ENCODE measurements around the gene IQSEC1. TPM values are rescaled to one million over a fixed set of nuclear protein-coding genes. Genes with fewer than 3 reads are reported as not detected.

The IQSEC1 gene
- total and polyA plus RNA-seq, 2 donors (not counting 1 experiment from before 2014, with no cell fraction given): 96.7 to 222 TPM

DNA sequence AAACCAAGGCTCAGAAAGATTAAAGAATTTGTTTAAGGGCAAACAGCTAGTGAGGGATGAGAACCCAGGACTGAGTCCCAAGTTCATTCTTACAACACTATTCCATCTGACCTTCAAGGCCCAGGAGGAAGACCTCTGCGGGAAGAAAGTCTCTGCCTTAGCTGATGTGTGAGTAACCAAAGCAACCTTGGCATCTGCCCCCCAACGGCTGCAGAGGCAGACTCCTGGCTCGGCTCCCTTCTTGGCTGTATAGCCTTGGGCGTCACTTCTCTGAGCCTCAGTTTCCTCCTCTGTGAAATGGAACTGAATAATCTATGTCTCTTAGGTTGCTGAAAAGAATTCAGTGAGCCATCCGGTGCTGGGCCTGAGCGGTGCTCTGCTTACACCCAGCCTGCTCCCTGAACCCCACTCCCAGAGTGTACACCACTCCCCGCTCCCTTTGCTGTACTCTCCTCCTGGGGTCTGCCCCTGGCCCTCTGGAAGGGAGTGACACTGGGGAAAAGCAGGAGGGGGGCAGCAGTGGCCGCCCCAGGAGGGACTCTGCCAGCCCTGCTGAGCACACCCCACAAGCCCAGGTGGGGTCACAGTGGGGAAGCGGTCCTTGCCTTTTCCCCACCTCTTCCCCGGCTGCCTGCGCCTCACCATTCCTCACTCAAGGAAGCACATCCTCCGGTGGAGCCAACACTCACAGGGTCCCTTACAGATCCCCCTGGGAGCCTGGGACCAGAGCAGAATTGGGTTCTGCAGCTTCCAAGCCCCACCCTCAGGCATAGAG, 97.3 kb downstream of the IQSEC1 start:
- Histone ChIP-seq H3K9ac (ENCODE audit: low read length) (no peak overlapping the region), H3K4me3 (ENCODE audit: control extremely low read depth in 1 of 5, extremely low read depth in 1 of 5, insufficient read depth in 1 of 5, low read depth in 2 of 5, low read length in 4 of 5) (no peak overlapping the region), H3K36me3 (replicated peaks in 1 of 2; ENCODE audit: control extremely low read depth in 1 of 2, control insufficient read depth in 1 of 2, extremely low read depth in 1 of 2, insufficient read depth in 2 of 2, low read length in 1 of 2) (peaks cover 0 to 71% of the 10 kb centered on the region in 2 experiments), H3K27ac (ENCODE audit: low read length in 2 of 2) (peak overlapping the region in 1 of 2 donors; percentile 4), H3K27me3 (replicated peaks in 1 of 4; ENCODE audit: control extremely low read depth in 1 of 4, control insufficient read depth in 3 of 4, insufficient read depth in 4 of 4, low read length in 3 of 4) (no peaks in the 10 kb centered on the region), H3K4me1 (ENCODE audit: control insufficient read depth in 2 of 2, insufficient read depth in 2 of 2, low read length in 2 of 2) (peaks cover 22 to 49% of the 10 kb centered on the region in 2 donors), H4K20me1 (ENCODE audit: control insufficient read depth, insufficient read depth, low read length, poor library complexity, severe bottlenecking) (peaks cover 99% of the 10 kb centered on the region), H2AFZ (ENCODE audit: insufficient read depth, low read depth, low read length, poor library complexity, severe bottlenecking) (no peak overlapping the region), H3K9me3 (ENCODE audit: control extremely low read depth in 1 of 3, control insufficient read depth in 2 of 3, insufficient read depth in 1 of 3, low read length in 2 of 3) (no peaks in the 10 kb centered on the region), H3K79me2 (ENCODE audit: control insufficient read depth, insufficient read depth, low read length) (peaks cover 99% of the 10 kb centered on the region), H3K4me2 (replicated peaks; ENCODE audit: low read depth, low read length, poor library complexity, severe bottlenecking) (no peak overlapping the region)
- Mint-ChIP-seq H3K4me1 (peaks cover 69% of the 10 kb centered on the region), H3K27me3 (no peaks in the 10 kb centered on the region), H3K27ac (peak overlapping the region; percentile 76), H3K9me3 (ENCODE audit: insufficient read depth) (no peaks in the 10 kb centered on the region), H3K4me3 (no peak overlapping the region)
- ATAC-seq (ENCODE audit: low read depth) (no peak), DNase-seq (no peak)
- POLR2A ChIA-PET: no interaction called here
- WGBS (ENCODE audit: insufficient coverage): 94% methylated on average over 7 of the region's 12 CpGs
- CTCF ChIA-PET: interaction anchor here (1.2 kb wide), 1 partner anchor 17 kb away, joined by 3 read pairs; no protein-coding TSS in a partner anchor
- TF ChIP-seq, protein P1, sequence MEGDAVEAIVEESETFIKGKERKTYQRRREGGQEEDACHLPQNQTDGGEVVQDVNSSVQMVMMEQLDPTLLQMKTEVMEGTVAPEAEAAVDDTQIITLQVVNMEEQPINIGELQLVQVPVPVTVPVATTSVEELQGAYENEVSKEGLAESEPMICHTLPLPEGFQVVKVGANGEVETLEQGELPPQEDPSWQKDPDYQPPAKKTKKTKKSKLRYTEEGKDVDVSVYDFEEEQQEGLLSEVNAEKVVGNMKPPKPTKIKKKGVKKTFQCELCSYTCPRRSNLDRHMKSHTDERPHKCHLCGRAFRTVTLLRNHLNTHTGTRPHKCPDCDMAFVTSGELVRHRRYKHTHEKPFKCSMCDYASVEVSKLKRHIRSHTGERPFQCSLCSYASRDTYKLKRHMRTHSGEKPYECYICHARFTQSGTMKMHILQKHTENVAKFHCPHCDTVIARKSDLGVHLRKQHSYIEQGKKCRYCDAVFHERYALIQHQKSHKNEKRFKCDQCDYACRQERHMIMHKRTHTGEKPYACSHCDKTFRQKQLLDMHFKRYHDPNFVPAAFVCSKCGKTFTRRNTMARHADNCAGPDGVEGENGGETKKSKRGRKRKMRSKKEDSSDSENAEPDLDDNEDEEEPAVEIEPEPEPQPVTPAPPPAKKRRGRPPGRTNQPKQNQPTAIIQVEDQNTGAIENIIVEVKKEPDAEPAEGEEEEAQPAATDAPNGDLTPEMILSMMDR (IDR thresholded peaks at IDR 0.05): no peak
- TF ChIP-seq EZH2 (IDR thresholded peaks at IDR 0.05; ENCODE audit: borderline replicate concordance, insufficient read depth, low read depth, low read length, poor library complexity, severe bottlenecking): no peak
- intact Hi-C loops (cut with micrococcal nuclease): no loop called here

DNA sequence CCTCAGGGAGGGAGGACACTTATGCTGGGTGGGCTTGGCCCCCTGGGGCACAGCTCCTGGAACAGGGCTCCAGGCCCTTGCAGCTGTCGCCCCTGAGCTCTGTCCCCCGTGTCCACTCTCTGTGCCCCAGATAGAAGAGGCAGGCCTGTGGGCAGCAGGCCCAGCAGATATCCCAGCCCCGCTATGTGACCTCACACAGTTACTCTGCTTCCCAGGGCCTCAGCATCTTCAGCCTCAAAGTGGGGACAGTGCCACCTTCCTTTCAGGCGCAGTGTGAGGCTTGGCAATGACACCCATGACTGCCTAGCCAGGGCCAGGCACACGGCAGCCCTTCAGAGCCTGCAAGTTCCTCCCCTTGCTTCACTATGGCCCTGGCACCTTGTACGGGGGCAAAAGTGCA, 98.4 kb downstream of the IQSEC1 start:
- Histone ChIP-seq H3K4me3 (ENCODE audit: control extremely low read depth in 1 of 5, extremely low read depth in 1 of 5, insufficient read depth in 1 of 5, low read depth in 2 of 5, low read length in 4 of 5) (no peak overlapping the region), H3K4me2 (replicated peaks; ENCODE audit: low read depth, low read length, poor library complexity, severe bottlenecking) (peak overlapping the region; percentile 29), H3K9me3 (ENCODE audit: control extremely low read depth in 1 of 3, control insufficient read depth in 2 of 3, insufficient read depth in 1 of 3, low read length in 2 of 3) (no peaks in the 10 kb centered on the region), H3K27ac (ENCODE audit: low read length in 2 of 2) (peak overlapping the region in 1 of 2 donors; percentile 49), H2AFZ (ENCODE audit: insufficient read depth, low read depth, low read length, poor library complexity, severe bottlenecking) (no peak overlapping the region), H3K36me3 (replicated peaks in 1 of 2; ENCODE audit: control extremely low read depth in 1 of 2, control insufficient read depth in 1 of 2, extremely low read depth in 1 of 2, insufficient read depth in 2 of 2, low read length in 1 of 2) (peaks cover 0 to 68% of the 10 kb centered on the region in 2 experiments), H3K9ac (ENCODE audit: low read length) (no peak overlapping the region), H3K27me3 (replicated peaks in 1 of 4; ENCODE audit: control extremely low read depth in 1 of 4, control insufficient read depth in 3 of 4, insufficient read depth in 4 of 4, low read length in 3 of 4) (no peaks in the 10 kb centered on the region), H3K79me2 (ENCODE audit: control insufficient read depth, insufficient read depth, low read length) (peaks cover 99% of the 10 kb centered on the region), H4K20me1 (ENCODE audit: control insufficient read depth, insufficient read depth, low read length, poor library complexity, severe bottlenecking) (peaks cover 99% of the 10 kb centered on the region), H3K4me1 (ENCODE audit: control insufficient read depth in 2 of 2, insufficient read depth in 2 of 2, low read length in 2 of 2) (peaks cover 22 to 60% of the 10 kb centered on the region in 2 donors)
- ChIA-PET CTCF (interaction anchor here (0.6 to 3.4 kb wide), 4 partner anchors 9 to 29 kb away, joined by 3 to 29 read pairs (median 6); no protein-coding TSS in a partner anchor), POLR2A (no interaction called here)
- no peak for TF ChIP-seq EZH2 (IDR thresholded peaks at IDR 0.05; ENCODE audit: borderline replicate concordance, insufficient read depth, low read depth, low read length, poor library complexity, severe bottlenecking)
- TF ChIP-seq, protein P1 (IDR thresholded peaks at IDR 0.05): no peak
- no peak for ATAC-seq (ENCODE audit: low read depth)
- peaks cover 74% of the 10 kb centered on the region for H3K4me1 Mint-ChIP-seq
- H3K27ac Mint-ChIP-seq: peak overlapping the region; percentile 76
- H3K9me3 Mint-ChIP-seq (ENCODE audit: insufficient read depth): no peaks in the 10 kb centered on the region
- no peaks in the 10 kb centered on the region for H3K27me3 Mint-ChIP-seq
- intact Hi-C loops (cut with micrococcal nuclease): no loop called here
- no peak for DNase-seq
- WGBS (ENCODE audit: insufficient coverage): 89% methylated on average over 5 of the region's 6 CpGs
- no peak overlapping the region for H3K4me3 Mint-ChIP-seq
